ACHN (cell line): ENCODE results near the gene TEX9.
"Not testable (repeated sequence)": the region's sequence is repeated elsewhere in the genome, so short reads cannot be mapped to it uniquely, and the experiment has no call there.

Experiments used
- DNase-seq: peaks from one replicate; pipeline ENCODE4 v3.0.0-alpha.2; 2015
- in situ Hi-C: cut with HindIII; loops from 2 replicates; pipeline ENCODE4 v1.10.0; 2017; ENCODE audit warnings: low sequenced_read_pairs, low pct_ligation_motif_present, low pct_unique_long_range_greater_than_20kb

The TEX9 gene

GRCh38 chr15:56353740-56354139 is 11.5 kb upstream of the TEX9 start:
- in situ Hi-C loops, result no loop called here
- no peak for DNase-seq

GRCh38 chr15:56356616-56357015 is 8.6 kb upstream of the TEX9 start:
- in situ Hi-C loops, result no loop called here
- DNase-seq, result no peak

- in situ Hi-C loops, result no loop called here
- DNase-seq, result no peak
Observed at GRCh38 chr15:56358604-56359003, 6.6 kb upstream of the TEX9 start.

GRCh38 chr15:56361987-56362386 is 3.2 kb upstream of the TEX9 start:
- DNase-seq, result no peak

GRCh38 chr15:56366211-56366610 is 985 bp downstream of the TEX9 start:
- DNase-seq, result no peak
- in situ Hi-C loops, result no loop called here

More at GRCh38 chr15:56361987-56362386, 3.2 kb upstream of the TEX9 start:
- in situ Hi-C loops, result no loop called here

GRCh38 chr15:56367156-56367555 is 1.9 kb downstream of the TEX9 start:
- no peak for DNase-seq
- in situ Hi-C loops, result no loop called here

GRCh38 chr15:56369234-56369633 is 4.0 kb downstream of the TEX9 start:
- no peak for DNase-seq
- in situ Hi-C loops, result no loop called here

- no peak for DNase-seq
- in situ Hi-C loops, result no loop called here
Observed at GRCh38 chr15:56371495-56372147, 6.4 kb downstream of the TEX9 start.

- DNase-seq, result not testable (repeated sequence)
Observed at GRCh38 chr15:56374693-56375092, 9.5 kb downstream of the TEX9 start.

GRCh38 chr15:56377822-56378221 is 12.6 kb downstream of the TEX9 start:
- not testable (repeated sequence) for DNase-seq

More at GRCh38 chr15:56374693-56375092, 9.5 kb downstream of the TEX9 start:
- in situ Hi-C loops, result not testable (repeated sequence)

GRCh38 chr15:56383010-56383409 is 17.8 kb downstream of the TEX9 start:
- in situ Hi-C loops, result no loop called here
- DNase-seq, result no peak

More at GRCh38 chr15:56377822-56378221, 12.6 kb downstream of the TEX9 start:
- in situ Hi-C loops, result not testable (repeated sequence)

GRCh38 chr15:56385908-56386307 is 20.7 kb downstream of the TEX9 start:
- in situ Hi-C loops, result no loop called here
- no peak for DNase-seq

- in situ Hi-C loops, result no loop called here
- DNase-seq, result no peak
Observed at GRCh38 chr15:56390739-56391267, 25.6 kb downstream of the TEX9 start.

GRCh38 chr15:56393277-56393676 is 28.1 kb downstream of the TEX9 start:
- no peak for DNase-seq
- in situ Hi-C loops, result no loop called here

- in situ Hi-C loops, result no loop called here
- DNase-seq, result no peak
Observed at GRCh38 chr15:56394909-56395308, 29.7 kb downstream of the TEX9 start.

GRCh38 chr15:56397325-56397724 is 32.1 kb downstream of the TEX9 start:
- DNase-seq, in situ Hi-C loops: not testable (repeated sequence)

- in situ Hi-C loops, DNase-seq: not testable (repeated sequence)
Observed at GRCh38 chr15:56399209-56399608, 34.0 kb downstream of the TEX9 start.

GRCh38 chr15:56410721-56411120 is 45.5 kb downstream of the TEX9 start:
- in situ Hi-C loops, result no loop called here

GRCh38 chr15:56411122-56411749 is 46.0 kb downstream of the TEX9 start:
- DNase-seq, result no peak
- in situ Hi-C loops, result no loop called here

More at GRCh38 chr15:56410721-56411120, 45.5 kb downstream of the TEX9 start:
- DNase-seq, result no peak
